ENCODE results near the gene UMOD.

DNA sequence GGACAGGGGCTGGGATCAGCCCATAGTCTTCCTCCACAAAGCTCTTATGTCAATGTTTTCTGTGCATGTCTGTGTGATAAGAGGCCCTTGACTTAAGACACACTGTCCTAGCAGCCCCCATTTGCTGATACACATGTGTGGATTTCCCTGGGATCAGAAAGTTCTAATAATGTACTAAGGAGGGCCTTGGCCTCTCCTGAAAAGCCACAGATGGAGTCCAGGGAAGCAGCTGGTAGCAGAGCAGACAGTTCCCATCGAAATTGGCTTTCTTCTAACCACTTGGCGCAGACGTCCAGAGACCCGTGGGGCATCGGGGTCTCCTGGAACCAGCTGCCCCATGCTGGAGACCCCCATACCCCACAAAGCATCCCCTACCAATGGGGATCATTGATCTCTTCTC lies 20.9 kb downstream of the UMOD start:
- TF ChIP-seq, protein P1, sequence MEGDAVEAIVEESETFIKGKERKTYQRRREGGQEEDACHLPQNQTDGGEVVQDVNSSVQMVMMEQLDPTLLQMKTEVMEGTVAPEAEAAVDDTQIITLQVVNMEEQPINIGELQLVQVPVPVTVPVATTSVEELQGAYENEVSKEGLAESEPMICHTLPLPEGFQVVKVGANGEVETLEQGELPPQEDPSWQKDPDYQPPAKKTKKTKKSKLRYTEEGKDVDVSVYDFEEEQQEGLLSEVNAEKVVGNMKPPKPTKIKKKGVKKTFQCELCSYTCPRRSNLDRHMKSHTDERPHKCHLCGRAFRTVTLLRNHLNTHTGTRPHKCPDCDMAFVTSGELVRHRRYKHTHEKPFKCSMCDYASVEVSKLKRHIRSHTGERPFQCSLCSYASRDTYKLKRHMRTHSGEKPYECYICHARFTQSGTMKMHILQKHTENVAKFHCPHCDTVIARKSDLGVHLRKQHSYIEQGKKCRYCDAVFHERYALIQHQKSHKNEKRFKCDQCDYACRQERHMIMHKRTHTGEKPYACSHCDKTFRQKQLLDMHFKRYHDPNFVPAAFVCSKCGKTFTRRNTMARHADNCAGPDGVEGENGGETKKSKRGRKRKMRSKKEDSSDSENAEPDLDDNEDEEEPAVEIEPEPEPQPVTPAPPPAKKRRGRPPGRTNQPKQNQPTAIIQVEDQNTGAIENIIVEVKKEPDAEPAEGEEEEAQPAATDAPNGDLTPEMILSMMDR (IDR thresholded peaks at IDR 0.05; ENCODE audit: insufficient read depth, low read length) = no peak
- no peak for TF ChIP-seq GABPA (IDR thresholded peaks at IDR 0.05; ENCODE audit: low read depth)
- no peak for TF ChIP-seq POLR2AphosphoS5 (IDR thresholded peaks at IDR 0.05; ENCODE audit: low read depth)
- TF ChIP-seq REST (IDR thresholded peaks at IDR 0.05; ENCODE audit: insufficient replicate concordance, low read depth) = no peak
- no peak for TF ChIP-seq SPI1 (IDR thresholded peaks at IDR 0.05; ENCODE audit: borderline replicate concordance, low read depth)

Data from HL-60 (cell line).